Astrocyte (in vitro differentiated cells and primary cell): ENCODE measurements around the gene P3H2.

Experiments
- CTCF ChIP-seq: IDR thresholded peaks from 2 replicates; pipeline ENCODE4 v1.5.1; 2011; ENCODE audit warnings: low read depth, mild to moderate bottlenecking, inconsistent platforms, low read length, moderate library complexity; ENCODE audit not compliant: insufficient read depth
- EZH2 ChIP-seq: IDR thresholded peaks from 2 replicates; pipeline ENCODE4 v1.6.1; 2012; ENCODE audit warnings: mild to moderate bottlenecking, low read length, inconsistent platforms; ENCODE audit not compliant: insufficient read depth

- no peak for TF ChIP-seq CTCF
- no peak for TF ChIP-seq EZH2
Measured at GRCh38 chr3:190108804-190109203, 11.9 kb downstream of the P3H2 start.
